GM21825 (cell line): ENCODE results near the gene NR2F6.
A peak's percentile ranks its signal among the peaks of the same experiment; 100 is the strongest.

Experiments used
- ATAC-seq: cut with Tn5 transposase; IDR thresholded peaks from one replicate; pipeline ENCODE4 v1.9.1; 2021; ENCODE audit warnings: mild to moderate bottlenecking, moderate library complexity; ENCODE audit not compliant: unreplicated experiment

NR2F6 gene

GRCh38 chr19:17264641-17264979, 18.9 kb upstream of the NR2F6 start, which contains the start of gene USHBP1:
USHBP1 (minus strand) TSS chr19:17264745; CDS start chr19:17264299, 446 bp downstream.
- ATAC-seq, result no peak

- ATAC-seq, result no peak
Observed at GRCh38 chr19:17263712-17264640, 18.3 kb upstream of the NR2F6 start.

GRCh38 chr19:17262557-17262956, 16.8 kb upstream of the NR2F6 start:
- ATAC-seq, result no peak

GRCh38 chr19:17260842-17261325, 15.2 kb upstream of the NR2F6 start:
- peak; percentile 70 for ATAC-seq

- no peak for ATAC-seq
Observed at GRCh38 chr19:17259934-17260333, 14.2 kb upstream of the NR2F6 start.

GRCh38 chr19:17259118-17259780, 13.5 kb upstream of the NR2F6 start:
- no peak for ATAC-seq

- no peak for ATAC-seq
Observed at GRCh38 chr19:17256130-17256529, 10.4 kb upstream of the NR2F6 start.

GRCh38 chr19:17255150-17255621, 9.5 kb upstream of the NR2F6 start:
- no peak for ATAC-seq

- ATAC-seq, result no peak
Observed at GRCh38 chr19:17254636-17255035, 8.9 kb upstream of the NR2F6 start.

- no peak for ATAC-seq
Observed at GRCh38 chr19:17249887-17250548, 4.3 kb upstream of the NR2F6 start.

GRCh38 chr19:17248011-17248776, 2.5 kb upstream of the NR2F6 start:
- ATAC-seq, result no peak

GRCh38 chr19:17246681-17247425, 1.1 kb upstream of the NR2F6 start:
- ATAC-seq, result no peak

- ATAC-seq, result no peak
Observed at GRCh38 chr19:17244618-17245534, 843 bp downstream of the NR2F6 start.

- no peak for ATAC-seq
Observed at GRCh38 chr19:17243830-17244617, 1.7 kb downstream of the NR2F6 start.

GRCh38 chr19:17243211-17243829, 2.4 kb downstream of the NR2F6 start:
- no peak for ATAC-seq

- no peak for ATAC-seq
Observed at GRCh38 chr19:17242431-17243208, 3.1 kb downstream of the NR2F6 start.
